GM08714 (cell line): ENCODE measurements around the gene RABGAP1L.
"Not testable (repeated sequence)": the region's sequence is repeated elsewhere in the genome, so short reads cannot be mapped to it uniquely, and the experiment has no call there.

ENCODE experiments used
- H3K4me3 ChIP-seq: fragments of 200-500 bp; sonication (Bioruptor generic); 2 replicates; pipeline ENCODE4 v1.5.1; 2014; ENCODE audit warnings: mild to moderate bottlenecking, low read length, inconsistent platforms
- ZNF274 ChIP-seq: IDR thresholded peaks from 2 replicates; pipeline ENCODE4 v1.6.1; 2012; ENCODE audit warnings: mild to moderate bottlenecking, low read depth, low read length

Gene RABGAP1L

GRCh38 chr1:174469052-174469451 is 309.7 kb downstream of the RABGAP1L start:
- no peak overlapping the region for H3K4me3 ChIP-seq
- TF ChIP-seq ZNF274, result no peak

- TF ChIP-seq ZNF274, result no peak
- H3K4me3 ChIP-seq, result no peak overlapping the region
Observed at GRCh38 chr1:174469687-174470086, 310.4 kb downstream of the RABGAP1L start.

GRCh38 chr1:174479281-174479680 is 320.0 kb downstream of the RABGAP1L start:
- TF ChIP-seq ZNF274, result no peak
- H3K4me3 ChIP-seq, result no peak overlapping the region

GRCh38 chr1:174480324-174480723 is 321.0 kb downstream of the RABGAP1L start:
- no peak overlapping the region for H3K4me3 ChIP-seq
- no peak for TF ChIP-seq ZNF274

GRCh38 chr1:174491606-174492005 is 332.3 kb downstream of the RABGAP1L start:
- no peak for TF ChIP-seq ZNF274
- no peak overlapping the region for H3K4me3 ChIP-seq

- H3K4me3 ChIP-seq, result no peak overlapping the region
- no peak for TF ChIP-seq ZNF274
Observed at GRCh38 chr1:174497478-174497877, 338.2 kb downstream of the RABGAP1L start.

GRCh38 chr1:174516755-174517154 is 357.4 kb downstream of the RABGAP1L start:
- H3K4me3 ChIP-seq, result not testable (repeated sequence)

GRCh38 chr1:174519844-174520243 is 360.5 kb downstream of the RABGAP1L start:
- TF ChIP-seq ZNF274, result no peak
- no peak overlapping the region for H3K4me3 ChIP-seq

GRCh38 chr1:174531751-174532150 is 372.4 kb downstream of the RABGAP1L start:
- no peak overlapping the region for H3K4me3 ChIP-seq
- no peak for TF ChIP-seq ZNF274

- no peak for TF ChIP-seq ZNF274
Observed at GRCh38 chr1:174534789-174535188, 375.5 kb downstream of the RABGAP1L start.

GRCh38 chr1:174535207-174535606 is 375.9 kb downstream of the RABGAP1L start:
- TF ChIP-seq ZNF274, result no peak
- H3K4me3 ChIP-seq, result no peak overlapping the region

More at GRCh38 chr1:174534789-174535188, 375.5 kb downstream of the RABGAP1L start:
- H3K4me3 ChIP-seq, result no peak overlapping the region

- H3K4me3 ChIP-seq, result not testable (repeated sequence)
Observed at GRCh38 chr1:174543421-174543820, 384.1 kb downstream of the RABGAP1L start.

GRCh38 chr1:174550296-174550695 is 391.0 kb downstream of the RABGAP1L start:
- no peak overlapping the region for H3K4me3 ChIP-seq
- TF ChIP-seq ZNF274, result no peak

- no peak for TF ChIP-seq ZNF274
- H3K4me3 ChIP-seq, result no peak overlapping the region
Observed at GRCh38 chr1:174556392-174556791, 397.1 kb downstream of the RABGAP1L start.

- TF ChIP-seq ZNF274, result no peak
- no peak overlapping the region for H3K4me3 ChIP-seq
Observed at GRCh38 chr1:174568551-174568950, 409.2 kb downstream of the RABGAP1L start.

GRCh38 chr1:174569240-174569639 is 409.9 kb downstream of the RABGAP1L start:
- no peak for TF ChIP-seq ZNF274
- H3K4me3 ChIP-seq, result no peak overlapping the region

GRCh38 chr1:174572771-174573170 is 413.5 kb downstream of the RABGAP1L start:
- no peak overlapping the region for H3K4me3 ChIP-seq
- no peak for TF ChIP-seq ZNF274

- not testable (repeated sequence) for H3K4me3 ChIP-seq
Observed at GRCh38 chr1:174576120-174576519, 416.8 kb downstream of the RABGAP1L start.
